ENCODE data around the gene BCAS2.
A peak's percentile ranks its signal among the peaks of the same experiment; 100 is the strongest.
"Not testable (repeated sequence)": the region's sequence is repeated elsewhere in the genome, so short reads cannot be mapped to it uniquely, and the experiment has no call there.

The BCAS2 gene

DNA sequence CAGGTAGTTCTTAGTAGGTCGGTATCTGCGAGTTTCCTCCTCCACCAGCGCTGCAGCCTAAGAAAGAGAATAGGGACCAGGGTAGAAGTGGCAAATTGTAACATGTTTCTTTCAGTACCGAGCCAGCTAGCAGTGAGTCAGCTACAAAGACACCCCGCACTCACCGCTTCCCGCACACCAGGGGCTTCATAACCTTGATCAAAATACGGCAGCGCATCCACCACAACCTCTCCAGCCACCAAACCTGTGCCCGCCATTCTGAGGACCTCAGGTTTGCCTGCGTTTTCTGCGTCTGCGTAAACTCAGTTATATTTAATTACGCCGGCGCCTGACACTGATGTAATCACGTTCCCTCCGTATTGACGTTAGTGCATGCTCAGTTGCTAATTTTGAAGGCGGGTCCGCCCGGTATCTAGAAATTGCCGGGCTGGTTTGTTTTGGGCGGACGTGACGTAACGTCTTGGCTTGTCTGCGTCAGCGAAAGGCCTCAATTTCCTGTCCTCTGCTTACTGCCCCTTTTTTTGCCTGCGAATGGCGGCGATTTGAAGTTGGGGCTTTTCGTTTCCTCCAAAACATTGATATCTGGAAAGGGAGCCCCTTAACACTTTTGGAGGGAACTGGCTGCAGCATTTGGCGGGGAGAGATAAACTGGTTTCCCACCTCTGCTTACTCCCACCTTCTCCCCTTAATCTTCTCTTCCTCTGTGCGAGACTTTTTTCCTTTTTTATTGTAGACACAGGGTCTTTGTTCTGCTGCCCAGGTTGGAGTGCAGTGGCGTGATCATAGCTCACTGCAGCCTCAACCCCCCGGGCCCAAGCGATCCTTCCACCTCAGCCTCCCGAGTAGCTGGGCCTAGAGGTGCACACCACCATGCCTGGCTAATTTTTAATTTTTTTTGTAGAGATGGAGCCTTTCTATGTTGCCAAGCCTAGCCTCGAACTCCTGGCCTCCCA is at the start of gene BCAS2:
TSS of gene BCAS2 (minus strand) at position 281 of the 953 bp plus-strand sequence. CDS start at position 257, 24 bp downstream.
- peak; percentile 84 to 92 for DNase-seq (ENCODE audit: extremely low read depth in 1 of 2, low read depth in 1 of 2)

- no peak for DNase-seq (ENCODE audit: extremely low read depth in 1 of 2, low read depth in 1 of 2)
Observed at GRCh38 chr1:114627107-114627506, 45.7 kb upstream of the BCAS2 start.

GRCh38 chr1:114623364-114623763 is 41.9 kb upstream of the BCAS2 start:
- no peak for DNase-seq (ENCODE audit: extremely low read depth in 1 of 2, low read depth in 1 of 2)

DNA sequence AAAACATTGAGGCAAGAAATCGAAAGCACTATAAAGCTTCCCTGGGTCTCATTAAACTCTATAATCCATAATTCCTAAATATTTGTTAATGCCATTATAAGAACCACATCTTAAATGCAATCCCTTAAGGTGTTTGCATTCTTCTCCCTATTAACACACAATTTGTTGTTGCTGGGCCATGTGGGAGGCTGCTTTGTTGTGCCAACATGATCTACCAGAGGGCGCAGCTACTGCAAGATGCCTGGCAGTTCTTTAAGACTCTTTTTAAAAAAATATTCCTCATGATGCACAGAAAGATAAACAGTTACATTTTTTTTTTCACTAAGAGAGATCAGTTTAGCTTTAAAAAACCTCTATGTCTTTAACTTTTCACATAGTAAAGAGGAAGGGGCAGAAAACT is 39.0 kb upstream of the BCAS2 start:
- no peak for DNase-seq (ENCODE audit: extremely low read depth in 1 of 2, low read depth in 1 of 2)

DNA sequence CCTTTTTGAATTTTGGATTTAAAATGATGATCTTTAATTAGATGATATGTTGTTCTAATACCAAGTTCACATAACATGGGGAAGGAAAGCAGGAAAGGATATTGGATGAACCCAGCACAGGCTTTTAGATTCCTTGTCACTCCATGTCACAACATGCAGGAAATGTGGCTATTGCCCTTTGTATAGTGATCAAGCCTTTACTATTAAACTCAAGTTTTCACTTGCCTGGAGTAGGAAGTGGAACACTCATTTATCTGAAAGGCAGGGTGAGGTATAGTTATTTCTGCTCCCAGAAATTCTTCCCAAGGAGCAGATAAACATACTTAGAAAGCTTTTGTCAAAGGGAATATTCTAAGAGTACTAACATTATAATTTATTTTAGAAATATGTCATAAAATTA is 37.2 kb upstream of the BCAS2 start:
- DNase-seq (ENCODE audit: extremely low read depth in 1 of 2, low read depth in 1 of 2): no peak

DNA sequence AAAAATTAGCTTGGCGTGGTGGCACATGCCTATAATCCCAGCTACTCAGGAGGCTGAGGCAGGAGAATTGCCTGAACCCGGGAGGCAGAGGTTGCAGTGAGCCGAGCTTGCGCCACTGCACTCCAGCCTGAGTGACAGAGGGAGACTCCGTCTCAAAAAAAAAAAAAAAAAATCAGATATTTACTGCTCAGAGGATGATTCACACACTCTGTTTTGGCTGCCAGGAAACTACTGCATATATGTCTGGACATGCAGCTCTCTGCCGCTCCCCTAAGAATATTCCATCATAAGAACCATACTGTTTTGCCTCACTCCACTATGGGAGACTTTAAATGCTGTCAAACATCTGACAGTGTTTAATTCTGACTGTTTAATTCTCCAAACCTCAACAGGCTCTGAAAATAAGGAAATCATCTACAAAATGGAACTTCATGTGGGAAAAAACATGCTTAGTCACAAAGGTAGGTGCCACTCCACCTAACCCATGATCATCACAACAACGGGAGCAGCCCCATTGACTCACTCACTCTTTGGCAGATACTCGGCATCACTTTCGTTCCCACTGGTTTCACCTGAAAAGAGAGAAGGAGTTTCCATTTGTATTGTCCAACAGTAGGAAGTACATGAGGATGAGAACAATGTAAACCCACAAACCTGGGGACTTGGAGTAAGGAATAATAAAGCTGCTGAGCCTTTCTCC is 29.3 kb upstream of the BCAS2 start:
- DNase-seq (ENCODE audit: extremely low read depth in 1 of 2, low read depth in 1 of 2): no peak

DNA sequence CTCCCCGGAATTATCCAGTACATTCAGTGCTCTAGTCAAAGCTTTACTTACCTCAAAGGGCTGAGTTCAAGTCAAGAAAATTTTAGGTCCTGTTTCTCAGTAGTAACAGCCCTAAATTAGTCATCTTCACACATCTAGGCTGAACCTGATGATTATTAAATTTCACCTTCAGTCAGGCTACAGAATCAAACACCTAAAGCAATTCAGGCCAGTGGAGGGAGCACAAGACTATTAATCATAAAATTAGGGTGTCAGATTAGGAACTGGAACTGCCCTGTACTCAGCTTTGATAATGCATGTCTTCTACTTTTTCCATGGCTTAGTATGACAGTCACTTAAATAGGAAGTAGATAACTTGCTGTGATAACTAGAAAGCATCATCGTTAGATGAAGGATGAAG is 28.4 kb upstream of the BCAS2 start:
- DNase-seq (ENCODE audit: extremely low read depth in 1 of 2, low read depth in 1 of 2): no peak

- DNase-seq (ENCODE audit: extremely low read depth in 1 of 2, low read depth in 1 of 2): no peak
Observed at GRCh38 chr1:114609026-114609425, 27.6 kb upstream of the BCAS2 start.

- DNase-seq (ENCODE audit: extremely low read depth in 1 of 2, low read depth in 1 of 2): no peak
Observed at GRCh38 chr1:114607223-114607622, 25.8 kb upstream of the BCAS2 start.

- no peak for DNase-seq (ENCODE audit: extremely low read depth in 1 of 2, low read depth in 1 of 2)
Observed at GRCh38 chr1:114597949-114598348, 16.5 kb upstream of the BCAS2 start.

- no peak for DNase-seq (ENCODE audit: extremely low read depth in 1 of 2, low read depth in 1 of 2)
Observed at GRCh38 chr1:114595602-114596001, 14.2 kb upstream of the BCAS2 start.

DNA sequence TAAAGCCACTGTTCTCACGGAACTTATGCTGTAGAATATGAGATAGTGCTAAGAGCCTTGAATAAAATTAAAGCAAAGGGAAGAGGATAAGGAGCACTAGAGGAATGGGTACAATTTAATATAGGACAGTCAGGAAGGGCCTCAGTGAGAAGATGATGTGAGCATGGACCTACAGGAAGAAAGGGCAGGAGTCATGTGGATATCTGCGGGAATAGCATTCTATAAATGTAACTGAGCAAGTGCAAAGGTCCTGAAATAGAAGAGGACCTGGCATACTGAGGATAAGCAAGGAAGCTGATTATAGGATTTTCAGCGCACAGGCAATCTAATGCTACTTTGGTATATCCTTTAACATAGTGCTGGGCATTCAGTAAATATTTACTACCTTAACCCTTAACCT is 12.6 kb upstream of the BCAS2 start:
- DNase-seq (ENCODE audit: extremely low read depth in 1 of 2, low read depth in 1 of 2): no peak

DNA sequence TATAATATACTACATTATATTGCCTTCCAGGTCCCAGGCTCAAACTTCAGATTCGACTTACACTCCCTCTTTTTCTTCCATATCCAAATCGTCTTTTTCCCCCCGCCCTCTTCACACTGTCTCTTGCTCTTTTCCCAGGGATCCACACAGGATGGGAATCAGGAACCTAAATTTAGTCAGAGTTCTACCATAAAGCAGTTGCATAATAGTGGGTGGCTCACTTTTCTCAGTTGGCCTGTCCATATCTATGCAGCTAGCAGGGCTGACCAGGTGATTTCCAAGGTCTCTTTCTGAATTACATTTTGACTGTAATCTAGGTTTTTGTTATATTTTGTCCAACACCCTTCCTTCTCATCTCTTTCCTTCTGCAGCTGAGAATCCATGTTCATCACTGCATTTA is 7.7 kb upstream of the BCAS2 start:
- no peak for DNase-seq (ENCODE audit: extremely low read depth in 1 of 2, low read depth in 1 of 2)

- no peak for DNase-seq (ENCODE audit: extremely low read depth in 1 of 2, low read depth in 1 of 2)
Observed at GRCh38 chr1:114588196-114588689, 6.8 kb upstream of the BCAS2 start.

- DNase-seq (ENCODE audit: extremely low read depth in 1 of 2, low read depth in 1 of 2): no peak
Observed at GRCh38 chr1:114587203-114587991, 6.0 kb upstream of the BCAS2 start.

DNA sequence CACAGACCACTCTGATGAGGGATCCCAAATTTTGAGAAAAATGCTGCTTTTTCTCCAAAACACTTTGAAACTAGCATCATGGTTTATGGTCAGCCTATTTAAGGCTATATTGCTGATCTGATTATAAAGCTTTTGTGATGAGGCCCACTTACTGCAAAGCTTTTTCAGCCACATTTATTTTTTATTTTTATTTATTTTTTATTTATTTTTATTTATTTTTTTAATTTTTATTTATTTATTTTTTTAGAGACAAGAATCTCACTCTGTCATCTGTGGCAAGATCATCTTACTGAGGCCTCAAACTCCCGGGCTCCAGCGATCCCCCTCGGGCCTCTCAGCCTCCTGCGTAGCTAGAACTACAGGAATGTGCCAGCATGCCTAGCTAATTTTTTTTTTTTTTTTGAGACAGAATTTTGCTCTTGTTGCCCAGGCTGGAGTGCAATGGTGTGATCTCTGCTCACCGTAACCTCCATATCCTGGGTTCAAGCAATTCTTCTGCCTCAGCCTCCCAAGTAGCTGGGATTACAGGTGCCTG is 5.2 kb upstream of the BCAS2 start:
- DNase-seq (ENCODE audit: extremely low read depth in 1 of 2, low read depth in 1 of 2): no peak

- no peak for DNase-seq (ENCODE audit: extremely low read depth in 1 of 2, low read depth in 1 of 2)
Observed at GRCh38 chr1:114585231-114585630, 3.8 kb upstream of the BCAS2 start.

DNA sequence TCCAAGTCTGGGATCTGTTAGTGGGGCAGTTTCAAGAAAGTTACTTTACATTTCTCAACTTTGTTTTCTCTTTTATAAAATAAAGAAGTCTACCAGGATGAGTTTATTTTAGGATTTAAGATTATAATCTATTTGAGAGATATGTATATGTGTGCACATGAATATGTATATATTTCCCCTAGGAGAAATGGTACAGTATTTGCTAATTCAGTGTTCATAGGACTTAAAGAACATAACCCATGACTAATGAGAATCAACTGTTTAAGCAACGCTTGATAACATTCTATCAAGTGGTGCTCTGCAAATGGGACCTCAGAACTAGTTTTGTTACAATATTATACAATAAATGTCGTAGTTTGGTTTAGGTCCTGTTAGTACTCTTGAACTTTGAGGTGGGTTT is 7.0 kb downstream of the BCAS2 start:
- DNase-seq (ENCODE audit: extremely low read depth in 1 of 2, low read depth in 1 of 2): no peak

GRCh38 chr1:114564141-114564540 is 17.3 kb downstream of the BCAS2 start:
- DNase-seq (ENCODE audit: extremely low read depth in 1 of 2, low read depth in 1 of 2): no peak

DNA sequence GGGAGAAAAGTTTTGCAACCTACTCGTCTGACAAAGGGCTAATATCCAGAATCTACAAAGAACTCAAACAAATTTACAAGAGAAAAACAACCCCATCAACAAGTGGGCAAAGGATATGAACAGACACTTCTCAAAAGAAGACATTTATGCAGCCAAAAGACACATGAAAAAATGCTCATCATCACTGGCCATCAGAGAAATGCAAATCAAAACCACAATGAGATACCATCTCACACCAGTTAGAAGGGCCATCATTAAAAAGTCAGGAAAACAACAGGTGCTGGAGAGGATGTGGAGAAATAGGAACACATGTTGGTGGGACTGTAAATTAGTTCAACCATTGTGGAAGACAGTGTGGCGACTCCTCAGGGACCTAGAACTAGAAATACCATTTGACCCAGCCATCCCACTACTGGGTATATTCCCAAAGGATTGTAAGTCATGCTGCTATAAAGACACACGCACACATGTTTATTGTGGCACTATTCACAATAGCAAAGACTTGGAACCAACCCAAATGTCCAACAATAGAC is 18.4 kb downstream of the BCAS2 start:
- not testable (repeated sequence) for DNase-seq (ENCODE audit: extremely low read depth in 1 of 2, low read depth in 1 of 2)

GRCh38 chr1:114561333-114561732 is 20.1 kb downstream of the BCAS2 start:
- DNase-seq (ENCODE audit: extremely low read depth in 1 of 2, low read depth in 1 of 2): no peak

Data from activated CD8-positive, alpha-beta memory T cell treated with anti-CD3 and anti-CD28 coated beads for 1 hour (primary cell).